ENCODE data around the gene MTMR2.

DNA sequence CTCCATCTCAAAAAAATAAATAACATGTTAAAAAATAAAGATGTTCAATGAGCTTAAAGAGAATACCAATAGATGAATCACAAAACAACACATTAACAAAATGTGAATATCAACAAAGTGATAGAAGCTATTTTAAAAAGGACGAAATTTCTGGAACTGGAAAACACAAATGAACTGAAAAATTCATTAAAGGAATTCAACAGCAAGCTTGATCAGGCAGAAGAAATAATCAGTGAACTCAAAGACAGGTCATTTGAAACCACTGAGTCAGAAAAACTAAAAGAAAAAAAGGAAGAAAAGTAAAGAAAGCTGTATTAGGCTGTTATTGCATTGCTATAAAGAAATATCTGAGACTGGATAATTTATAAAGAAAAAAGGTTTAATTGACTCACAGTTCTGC is 7.0 kb upstream of the MTMR2 start:
- TF ChIP-seq CTCF (CRISPR knock-in tag; IDR thresholded peaks at IDR 0.05) (no peak), KLF12 (CRISPR knock-in tag; IDR thresholded peaks at IDR 0.05; ENCODE audit: borderline replicate concordance) (no peak), CBX2 (IDR thresholded peaks at IDR 0.05; ENCODE audit: low read depth, low read length) (no peak), CBX2 (CRISPR knock-in tag; IDR thresholded peaks at IDR 0.05; ENCODE audit: low read depth) (no peak), KAT7 (CRISPR knock-in tag; IDR thresholded peaks at IDR 0.05; ENCODE audit: borderline replicate concordance) (no peak), POLR2AphosphoS5 (IDR thresholded peaks at IDR 0.05; ENCODE audit: low read depth, low read length) (no peak)
- TF ChIP-seq, protein P1, sequence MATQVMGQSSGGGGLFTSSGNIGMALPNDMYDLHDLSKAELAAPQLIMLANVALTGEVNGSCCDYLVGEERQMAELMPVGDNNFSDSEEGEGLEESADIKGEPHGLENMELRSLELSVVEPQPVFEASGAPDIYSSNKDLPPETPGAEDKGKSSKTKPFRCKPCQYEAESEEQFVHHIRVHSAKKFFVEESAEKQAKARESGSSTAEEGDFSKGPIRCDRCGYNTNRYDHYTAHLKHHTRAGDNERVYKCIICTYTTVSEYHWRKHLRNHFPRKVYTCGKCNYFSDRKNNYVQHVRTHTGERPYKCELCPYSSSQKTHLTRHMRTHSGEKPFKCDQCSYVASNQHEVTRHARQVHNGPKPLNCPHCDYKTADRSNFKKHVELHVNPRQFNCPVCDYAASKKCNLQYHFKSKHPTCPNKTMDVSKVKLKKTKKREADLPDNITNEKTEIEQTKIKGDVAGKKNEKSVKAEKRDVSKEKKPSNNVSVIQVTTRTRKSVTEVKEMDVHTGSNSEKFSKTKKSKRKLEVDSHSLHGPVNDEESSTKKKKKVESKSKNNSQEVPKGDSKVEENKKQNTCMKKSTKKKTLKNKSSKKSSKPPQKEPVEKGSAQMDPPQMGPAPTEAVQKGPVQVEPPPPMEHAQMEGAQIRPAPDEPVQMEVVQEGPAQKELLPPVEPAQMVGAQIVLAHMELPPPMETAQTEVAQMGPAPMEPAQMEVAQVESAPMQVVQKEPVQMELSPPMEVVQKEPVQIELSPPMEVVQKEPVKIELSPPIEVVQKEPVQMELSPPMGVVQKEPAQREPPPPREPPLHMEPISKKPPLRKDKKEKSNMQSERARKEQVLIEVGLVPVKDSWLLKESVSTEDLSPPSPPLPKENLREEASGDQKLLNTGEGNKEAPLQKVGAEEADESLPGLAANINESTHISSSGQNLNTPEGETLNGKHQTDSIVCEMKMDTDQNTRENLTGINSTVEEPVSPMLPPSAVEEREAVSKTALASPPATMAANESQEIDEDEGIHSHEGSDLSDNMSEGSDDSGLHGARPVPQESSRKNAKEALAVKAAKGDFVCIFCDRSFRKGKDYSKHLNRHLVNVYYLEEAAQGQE (IDR thresholded peaks at IDR 0.05; ENCODE audit: borderline replicate concordance in 1 of 2, low read depth in 1 of 2, low read length in 2 of 2): no peak

Data from HepG2 (cell line).